Ovary (tissue), 9 donors: ENCODE measurements around the gene ATF7. TPM values are rescaled to one million over a fixed set of nuclear protein-coding genes. Genes with fewer than 3 reads are reported as not detected.
"Not testable (repeated sequence)": the region's sequence is repeated elsewhere in the genome, so short reads cannot be mapped to it uniquely, and the experiment has no call there.

Experiments
- DNase-seq, 5 donors: peaks; one replicate each; pipeline ENCODE4 v3.0.0-alpha.2; 2019 to 2020
- H3K27ac ChIP-seq, 2 donors: fragments of 200-600 bp; one replicate each; pipeline versions ENCODE4 v1.5.1 to v1.8.0; 2019 to 2022
- H3K27me3 ChIP-seq: fragments of 200-600 bp; one replicate; pipeline ENCODE4 v1.8.0; 2022
- H3K36me3 ChIP-seq: fragments of 200-600 bp; sonication (generic); one replicate; pipeline ENCODE4 v1.5.1; 2019
- H3K4me1 ChIP-seq: one replicate; pipeline ENCODE4 v1.8.1; 2013; ENCODE audit warnings: mild to moderate bottlenecking, moderate library complexity; ENCODE audit not compliant: insufficient read depth
- H3K4me3 ChIP-seq: fragments of 200-600 bp; sonication (generic); one replicate; pipeline ENCODE4 v1.5.1; 2017
- H3K9me3 ChIP-seq, 2 donors: fragments of 200-600 bp in 1 of 2; sonication (generic) in 1 of 2; one replicate each; pipeline versions ENCODE4 v1.5.1 to v1.8.1; 2013 to 2019; ENCODE audit warnings: mild to moderate bottlenecking in 1 of 2, moderate library complexity in 1 of 2
- CTCF ChIP-seq, 3 donors: fragments of 450-650 bp in 2 of 3; fragments of 200-600 bp in 1 of 3; IDR thresholded peaks; one replicate each; pipeline versions ENCODE4 v1.5.1 to v1.8.0; 2016 to 2022; ENCODE audit warnings: antibody characterized with exemption in 3 of 3, mild to moderate bottlenecking in 1 of 3
- EP300 ChIP-seq: sonication (generic); formaldehyde crosslinking; IDR thresholded peaks from one replicate; pipeline ENCODE4 v1.6.1; 2017; ENCODE audit warnings: antibody characterized with exemption
- POLR2A ChIP-seq: fragments of 450-650 bp; IDR thresholded peaks from one replicate; pipeline ENCODE4 v1.6.1; 2017; ENCODE audit warnings: antibody characterized with exemption, mild to moderate bottlenecking, moderate library complexity
- WGBS, 3 donors: extraction: QIAGEN DNeasy Blood & Tissue Kit in 1 of 3; methylation state at CpG; one replicate each; pipeline versions ENCODE4 v1.1.5 to v1.1.7; 2013 to 2017; 5-methylcytosine and 5-hydroxymethylcytosine counted together
- intact Hi-C, 4 donors: fragments of 100-400 bp; cut with DNase I; formaldehyde crosslinking; loops; one replicate each; pipeline versions ENCODE4 v1.11.0 to v1.15.1; 2022 to 2023
- polyA plus RNA-seq, 2 donors: library from polyadenylated mRNA; stranded (reverse); fragments of 200-250 nt in 1 of 2; fragments of 350-450 nt in 1 of 2; fragmentation: Illumina TruSeq in 1 of 2; extraction: RNeasy Lipid Tissue Mini Kit (QIAGEN cat#74804) in 1 of 2; gene quantifications; one replicate each; pipeline ENCODE4 v1.2.3, GENCODE V29; 2013 to 2014
- total RNA-seq, 7 donors: library from RNA; depleted of rRNA in 2 of 7; stranded (reverse); fragments of >200 nt in 2 of 7; fragmentation: NEBNext Ultra II Directional in 3 of 7; extraction: Animal tissue kit (Norgen Biotek cat#: 25700) in 3 of 7; gene quantifications; one replicate each; pipeline versions ENCODE4 v1.1.0 to v1.2.4, GENCODE V29; 2016 to 2023
- donor health status: DM: no; HTN: no; CAD: no; lungs with moderate emphysema.
- donor health status: DM: no; HTN: no; CAD: no.
- donor health status: Bipolar disorder and iron deficiency.
- donor health status: DM: yes; HTN: yes; CAD: no.
- donor health status: DM: no; HTN: no; CAD: no.
- donor health status: DM: yes; HTN: yes; CAD: no.

ATF7 gene
- total and polyA plus RNA-seq, 9 donors, result 19.8 to 68.5 (median 41.3) TPM

- intact Hi-C loops, result no loop called here
- H3K4me3 ChIP-seq, result peak overlapping the region; percentile 21
- TF ChIP-seq POLR2A (no peak), CTCF (IDR thresholded peaks at IDR 0.05) (no peak), EP300 (no peak)
- DNase-seq, result peak in 1 of 5 donors; percentile 21
- H3K27ac ChIP-seq, result peak overlapping the region in 1 of 2 donors; percentile 21
- H3K4me1 ChIP-seq, result peaks cover 5% of the 10 kb centered on the region
- WGBS, 3 donors, result 7 to 14% (median 9%) methylated on average over 12 of the region's 12 CpGs
- H3K36me3 ChIP-seq, result no peaks in the 10 kb centered on the region
- H3K9me3 ChIP-seq, result no peaks in the 10 kb centered on the region
- no peaks in the 10 kb centered on the region for H3K27me3 ChIP-seq
Measured at GRCh38 chr12:53601296-53601847, 24.8 kb downstream of the ATF7 start.

DNA sequence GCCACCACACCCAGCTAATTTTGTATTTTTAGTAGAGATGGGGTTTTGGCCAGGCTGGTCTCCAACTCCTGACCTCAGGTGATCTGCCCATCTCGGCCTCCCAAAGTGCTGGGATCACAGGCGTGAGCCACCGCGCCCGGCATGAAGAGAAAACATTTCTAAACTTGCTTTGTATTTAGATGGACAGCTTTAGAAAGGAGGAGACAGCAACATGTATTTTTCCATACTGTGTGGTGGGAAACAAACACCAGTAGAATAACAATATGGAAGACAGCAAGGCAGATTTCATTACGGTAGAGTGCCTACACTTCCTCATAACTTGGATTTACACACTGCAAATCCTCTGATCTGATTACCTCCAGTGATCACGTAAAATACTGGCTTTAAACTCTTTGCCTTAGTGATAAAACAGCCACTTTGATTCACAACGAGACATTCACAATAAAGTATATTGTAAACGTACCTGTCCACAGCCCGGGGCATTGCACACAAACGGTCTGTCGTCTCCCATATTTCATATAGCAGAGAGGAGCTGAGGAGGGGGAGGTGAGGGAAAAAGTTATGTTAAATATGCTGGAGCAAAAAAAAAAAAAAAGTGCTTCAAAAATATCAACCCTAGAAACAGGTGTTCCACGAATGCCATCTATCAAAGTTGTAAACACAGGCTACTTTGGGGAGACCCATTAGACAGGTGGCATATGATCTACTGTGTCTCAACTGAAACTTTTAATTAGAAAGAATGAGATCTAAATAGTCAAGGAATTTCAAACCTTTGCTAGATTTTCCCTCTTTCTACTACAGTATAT, 25.5 kb downstream of the ATF7 start:
- H3K27ac ChIP-seq, result peak overlapping the region in 1 of 2 donors; percentile 21
- no peaks in the 10 kb centered on the region for H3K36me3 ChIP-seq
- no peaks in the 10 kb centered on the region for H3K9me3 ChIP-seq
- DNase-seq, result no peak
- 88 to 91% (median 89%) methylated on average over 13 of the region's 13 CpGs for WGBS, 3 donors
- TF ChIP-seq POLR2A (no peak), CTCF (IDR thresholded peaks at IDR 0.05) (no peak), EP300 (no peak)
- H3K27me3 ChIP-seq, result no peaks in the 10 kb centered on the region
- peaks cover 5% of the 10 kb centered on the region for H3K4me1 ChIP-seq
- no peak overlapping the region for H3K4me3 ChIP-seq
- intact Hi-C loops, result no loop called here

GRCh38 chr12:53599579-53599978, 26.6 kb downstream of the ATF7 start:
- Histone ChIP-seq H3K36me3 (no peaks in the 10 kb centered on the region), H3K4me1 (peaks cover 5% of the 10 kb centered on the region), H3K27me3 (no peaks in the 10 kb centered on the region), H3K4me3 (no peak overlapping the region), H3K27ac (no peak overlapping the region), H3K9me3 (no peaks in the 10 kb centered on the region)
- DNase-seq, result no peak
- TF ChIP-seq EP300, result no peak
- no peak for TF ChIP-seq POLR2A
- no peak for TF ChIP-seq CTCF (IDR thresholded peaks at IDR 0.05)
- WGBS, 3 donors, result 83 to 91% (median 91%) methylated on average over 2 of the region's 2 CpGs
- intact Hi-C loops, result no loop called here

DNA sequence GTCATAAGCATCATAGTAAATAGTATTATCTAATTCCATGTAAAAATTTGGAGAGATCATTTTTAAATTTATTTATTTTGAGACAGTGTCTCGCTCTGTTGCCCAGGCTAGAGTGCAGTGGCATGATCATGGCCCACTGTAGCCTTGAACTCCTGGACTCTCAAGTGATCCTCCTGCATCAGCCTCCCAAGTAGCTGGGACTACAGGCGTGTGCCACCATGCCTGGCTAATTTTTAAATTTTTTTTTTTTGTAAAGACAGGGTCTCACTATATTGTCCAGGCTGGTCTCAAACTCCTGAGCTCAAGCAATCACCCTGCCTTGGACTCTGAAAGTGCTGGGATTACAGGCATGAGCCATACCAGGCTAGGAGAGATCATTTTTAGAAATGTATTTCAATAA, 27.2 kb downstream of the ATF7 start:
- not testable (repeated sequence) for H3K4me1 ChIP-seq, H3K4me3 ChIP-seq

DNA sequence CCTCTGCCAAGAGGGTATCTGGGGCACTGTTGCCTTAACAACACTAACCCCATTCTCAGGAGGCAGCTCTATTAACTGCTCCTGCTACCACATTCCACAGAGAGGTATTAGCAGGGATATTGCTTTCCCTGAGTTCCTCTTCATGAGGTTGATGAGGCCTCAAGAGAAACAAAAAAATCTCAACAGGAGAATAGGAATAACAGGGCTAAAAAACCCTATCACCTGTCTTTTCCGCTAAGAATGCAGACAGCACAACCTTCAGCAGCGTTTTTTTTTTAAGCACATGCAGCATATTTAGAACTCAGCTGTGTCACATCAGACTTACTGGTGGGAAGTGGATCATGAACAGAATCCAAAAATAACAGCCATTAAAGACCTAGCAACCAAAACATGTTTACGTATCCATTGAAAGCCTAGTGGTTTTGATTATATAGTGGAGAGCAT, 29.2 kb downstream of the ATF7 start:
- Histone ChIP-seq H3K4me1 (peaks cover 5% of the 10 kb centered on the region), H3K36me3 (no peaks in the 10 kb centered on the region), H3K9me3 (no peaks in the 10 kb centered on the region), H3K4me3 (no peak overlapping the region), H3K27ac (no peak overlapping the region), H3K27me3 (no peaks in the 10 kb centered on the region)
- 10 to 13% (median 11%) methylated on average over 3 of the region's 3 CpGs for WGBS, 3 donors
- DNase-seq, result no peak
- intact Hi-C loops, result no loop called here
- TF ChIP-seq POLR2A (no peak), CTCF (IDR thresholded peaks at IDR 0.05) (no peak), EP300 (no peak)

More for the DNA sequence above, 27.2 kb downstream of the ATF7 start:
- H3K27me3 ChIP-seq, intact Hi-C loops, H3K9me3 ChIP-seq, DNase-seq, H3K36me3 ChIP-seq, H3K27ac ChIP-seq: not testable (repeated sequence)
- WGBS, 3 donors, result 92 to 97% (median 95%) methylated on average over 2 of the region's 2 CpGs
